ENCODE data around the gene PDXDC1.
"Not testable (repeated sequence)": the region's sequence is repeated elsewhere in the genome, so short reads cannot be mapped to it uniquely, and the experiment has no call there.

DNA sequence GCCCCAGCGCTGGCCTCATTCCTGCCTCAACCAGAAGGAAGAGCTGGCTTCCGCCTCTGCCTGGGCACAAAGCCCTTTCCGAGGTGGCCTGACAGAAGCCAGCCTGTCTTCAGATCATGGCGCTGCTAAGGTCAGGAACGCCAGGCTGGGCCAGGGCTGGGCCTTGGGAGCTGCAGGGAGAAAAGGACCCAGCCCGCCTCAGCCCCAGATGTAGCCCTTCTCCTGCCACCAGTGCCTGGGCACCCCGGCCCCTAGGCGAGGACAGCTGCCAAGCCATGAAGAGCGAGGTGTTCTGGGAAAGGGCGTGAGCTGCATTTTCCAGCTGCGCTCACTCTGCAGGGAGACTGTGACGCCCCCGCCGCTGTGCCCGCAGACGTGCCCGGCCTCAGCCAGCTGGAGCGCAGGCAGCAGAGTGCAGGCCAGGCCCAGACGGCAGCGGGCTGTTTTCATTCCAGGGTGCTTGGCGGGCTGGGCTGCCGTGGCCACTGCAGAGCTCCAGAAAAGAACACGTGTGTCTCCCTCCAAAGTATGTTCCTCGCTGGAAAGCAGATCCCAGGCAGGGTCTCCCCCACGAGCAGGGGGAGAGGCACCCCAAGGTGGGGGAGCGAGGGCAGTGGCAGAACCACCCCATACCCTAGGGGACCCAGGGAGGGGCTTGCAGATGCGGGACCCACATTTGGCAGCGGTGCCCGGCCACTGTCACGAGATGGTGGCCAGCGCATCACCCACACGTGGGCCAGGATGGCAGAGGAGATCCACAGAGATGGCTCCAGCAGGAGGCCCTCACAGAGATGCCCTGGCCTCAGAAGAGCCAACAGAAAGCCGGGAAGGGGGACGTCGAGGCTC, 170.8 kb downstream of the PDXDC1 start:
- TF ChIP-seq, protein P1, sequence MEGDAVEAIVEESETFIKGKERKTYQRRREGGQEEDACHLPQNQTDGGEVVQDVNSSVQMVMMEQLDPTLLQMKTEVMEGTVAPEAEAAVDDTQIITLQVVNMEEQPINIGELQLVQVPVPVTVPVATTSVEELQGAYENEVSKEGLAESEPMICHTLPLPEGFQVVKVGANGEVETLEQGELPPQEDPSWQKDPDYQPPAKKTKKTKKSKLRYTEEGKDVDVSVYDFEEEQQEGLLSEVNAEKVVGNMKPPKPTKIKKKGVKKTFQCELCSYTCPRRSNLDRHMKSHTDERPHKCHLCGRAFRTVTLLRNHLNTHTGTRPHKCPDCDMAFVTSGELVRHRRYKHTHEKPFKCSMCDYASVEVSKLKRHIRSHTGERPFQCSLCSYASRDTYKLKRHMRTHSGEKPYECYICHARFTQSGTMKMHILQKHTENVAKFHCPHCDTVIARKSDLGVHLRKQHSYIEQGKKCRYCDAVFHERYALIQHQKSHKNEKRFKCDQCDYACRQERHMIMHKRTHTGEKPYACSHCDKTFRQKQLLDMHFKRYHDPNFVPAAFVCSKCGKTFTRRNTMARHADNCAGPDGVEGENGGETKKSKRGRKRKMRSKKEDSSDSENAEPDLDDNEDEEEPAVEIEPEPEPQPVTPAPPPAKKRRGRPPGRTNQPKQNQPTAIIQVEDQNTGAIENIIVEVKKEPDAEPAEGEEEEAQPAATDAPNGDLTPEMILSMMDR (IDR thresholded peaks at IDR 0.05; ENCODE audit: insufficient read depth, low read length, poor library complexity, severe bottlenecking): not testable (repeated sequence)
- not testable (repeated sequence) for TF ChIP-seq EZH2phosphoT487 (conservative IDR thresholded peaks at IDR 0.05; ENCODE audit: low read length)
